LHCN-M2 (cell line): ENCODE data around the gene CNGA1. TPM values are rescaled to one million over a fixed set of nuclear protein-coding genes. Genes with fewer than 3 reads are reported as not detected.
"Not testable (repeated sequence)": the region's sequence is repeated elsewhere in the genome, so short reads cannot be mapped to it uniquely, and the experiment has no call there.

Experiments
- DNase-seq: peaks from one replicate; pipeline ENCODE4 v3.0.0-alpha.2; 2012; ENCODE audit warnings: low read depth
- total RNA-seq: library from RNA; depleted of rRNA; stranded (reverse); fragments of >200 nt; gene quantifications from 2 replicates; pipeline ENCODE4 v1.2.3, GENCODE V29; 2014

Gene CNGA1
- total RNA-seq, 1 experiment from 2014 or later, result not detected

DNA sequence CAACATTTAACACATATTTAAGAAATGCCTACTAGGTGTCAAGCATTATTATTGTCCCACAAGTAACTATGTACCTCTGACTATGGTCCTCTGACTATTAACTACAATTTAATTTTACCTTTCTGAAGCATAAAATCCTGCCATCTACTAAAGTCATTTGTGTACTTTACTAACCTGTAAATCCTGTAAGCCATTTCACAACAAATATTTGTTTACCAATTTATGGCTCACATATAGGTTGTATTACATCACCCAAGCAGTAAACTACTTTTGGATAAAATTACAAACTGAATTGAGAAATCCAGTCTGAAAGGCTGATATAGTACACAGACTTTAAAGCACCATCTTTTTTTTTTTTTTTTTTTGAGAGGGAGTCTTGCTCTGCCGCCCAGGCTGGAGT, 43.8 kb downstream of the CNGA1 start:
- no peak for DNase-seq

DNA sequence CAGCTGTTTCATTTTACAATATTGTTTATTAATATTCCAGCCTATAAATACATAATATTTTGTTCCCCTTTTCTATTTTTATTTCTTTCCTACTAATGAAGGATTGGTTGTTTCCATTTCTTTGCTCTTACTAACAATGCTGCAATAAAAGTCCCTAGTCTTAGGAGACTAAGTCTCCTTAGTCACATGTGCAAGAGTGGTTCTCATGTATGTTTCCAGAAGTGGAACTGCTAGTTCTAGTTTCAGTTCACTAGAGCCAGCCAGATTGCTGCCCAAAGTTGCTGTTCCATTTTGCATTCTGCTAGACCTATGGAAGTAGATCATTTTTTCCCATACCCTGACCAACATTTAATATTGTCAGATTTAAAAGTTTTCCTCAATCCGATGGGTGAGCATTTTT, 44.3 kb downstream of the CNGA1 start:
- DNase-seq, result no peak

DNA sequence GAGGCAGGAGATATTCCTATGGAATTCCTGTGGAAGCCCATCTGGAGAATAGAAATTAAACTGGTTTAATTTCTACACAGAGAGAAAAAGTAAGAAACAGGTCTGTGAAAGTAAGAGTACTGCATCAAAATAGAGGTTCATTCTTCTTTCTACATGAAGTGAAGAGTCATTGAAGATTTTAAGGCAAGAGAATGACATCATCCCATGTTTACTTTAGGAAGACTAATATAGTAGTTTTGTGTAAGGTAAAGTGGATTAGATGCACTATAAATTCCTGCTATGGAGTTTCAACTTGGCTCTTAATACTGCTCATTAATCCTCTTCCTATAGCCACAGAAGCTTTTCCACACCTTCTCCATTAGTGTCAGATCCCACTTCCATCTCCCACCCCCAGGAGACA, 47.6 kb downstream of the CNGA1 start:
- no peak for DNase-seq

DNA sequence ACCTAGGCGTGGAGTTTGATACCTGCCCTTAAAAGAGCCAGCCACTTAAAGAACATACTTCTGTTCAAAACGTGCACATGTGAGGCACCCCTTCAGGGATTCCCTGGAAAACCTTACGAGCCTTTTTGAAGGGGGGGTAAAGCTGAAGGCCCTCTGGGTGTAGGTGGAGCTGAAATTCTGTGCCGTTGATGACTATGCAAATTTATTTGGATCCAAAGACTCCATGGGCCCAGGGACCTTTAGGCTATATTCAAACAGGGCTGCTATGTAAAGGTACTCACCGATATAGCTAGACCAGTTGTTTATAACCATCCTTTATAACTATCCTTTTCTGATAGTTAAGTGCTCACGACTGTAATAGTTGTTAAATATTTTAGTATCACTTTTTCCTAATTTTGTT, 61.8 kb downstream of the CNGA1 start:
- no peak for DNase-seq

DNA sequence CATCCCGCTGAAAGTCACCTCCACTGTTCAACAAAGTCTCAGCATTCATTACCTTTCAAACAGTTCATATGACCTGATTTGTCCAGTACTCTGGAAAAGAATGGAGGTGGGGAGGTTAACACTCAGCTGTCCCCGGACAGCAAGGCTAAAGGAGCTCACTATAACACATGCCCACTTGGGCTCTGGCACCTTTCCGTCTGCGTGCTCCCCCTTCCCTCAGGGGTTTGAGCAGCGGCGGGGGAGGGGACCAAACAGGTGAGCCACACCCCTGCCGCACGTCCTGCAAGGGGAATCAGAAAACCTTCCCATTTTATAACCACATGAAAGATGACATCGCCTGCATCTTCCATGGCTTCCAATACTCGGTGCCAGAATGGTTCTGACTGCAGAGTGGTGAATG, 62.2 kb downstream of the CNGA1 start:
- DNase-seq, result no peak

DNA sequence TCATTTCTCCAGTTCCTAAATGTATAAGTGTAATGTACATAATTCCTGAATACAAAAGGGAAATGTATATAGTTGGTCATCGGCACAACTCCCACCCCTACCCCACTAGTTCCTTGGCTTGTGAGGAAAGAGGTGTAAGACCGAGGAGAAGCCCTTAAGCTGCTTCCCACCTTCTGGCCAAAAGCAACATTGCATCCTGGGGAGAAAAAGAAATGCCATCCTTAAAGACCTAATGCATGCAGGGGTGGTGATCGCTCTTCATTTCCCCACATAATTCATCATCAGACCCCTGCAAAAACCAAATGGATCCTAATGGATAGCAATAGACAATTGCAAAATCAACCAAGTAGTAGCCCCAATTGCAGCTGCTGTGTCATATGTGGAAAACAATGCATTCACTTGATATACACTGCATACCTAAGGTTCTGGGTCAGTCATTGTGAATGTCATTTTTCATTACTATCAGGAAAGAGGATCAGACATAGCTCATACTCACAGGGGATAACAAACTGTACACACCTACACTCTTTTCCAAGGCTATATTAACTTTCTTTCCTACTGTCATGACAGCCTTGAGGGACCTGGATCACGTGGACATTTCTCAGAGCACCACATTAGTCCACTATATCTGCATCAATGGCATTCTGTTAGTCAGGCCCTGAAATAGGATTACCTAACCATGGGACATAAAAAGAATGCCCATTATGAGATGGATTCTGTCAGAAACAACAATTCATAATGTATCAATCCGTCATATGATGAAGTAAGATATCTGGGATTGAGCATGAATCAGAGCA, 70.4 kb downstream of the CNGA1 start:
- DNase-seq, result no peak

DNA sequence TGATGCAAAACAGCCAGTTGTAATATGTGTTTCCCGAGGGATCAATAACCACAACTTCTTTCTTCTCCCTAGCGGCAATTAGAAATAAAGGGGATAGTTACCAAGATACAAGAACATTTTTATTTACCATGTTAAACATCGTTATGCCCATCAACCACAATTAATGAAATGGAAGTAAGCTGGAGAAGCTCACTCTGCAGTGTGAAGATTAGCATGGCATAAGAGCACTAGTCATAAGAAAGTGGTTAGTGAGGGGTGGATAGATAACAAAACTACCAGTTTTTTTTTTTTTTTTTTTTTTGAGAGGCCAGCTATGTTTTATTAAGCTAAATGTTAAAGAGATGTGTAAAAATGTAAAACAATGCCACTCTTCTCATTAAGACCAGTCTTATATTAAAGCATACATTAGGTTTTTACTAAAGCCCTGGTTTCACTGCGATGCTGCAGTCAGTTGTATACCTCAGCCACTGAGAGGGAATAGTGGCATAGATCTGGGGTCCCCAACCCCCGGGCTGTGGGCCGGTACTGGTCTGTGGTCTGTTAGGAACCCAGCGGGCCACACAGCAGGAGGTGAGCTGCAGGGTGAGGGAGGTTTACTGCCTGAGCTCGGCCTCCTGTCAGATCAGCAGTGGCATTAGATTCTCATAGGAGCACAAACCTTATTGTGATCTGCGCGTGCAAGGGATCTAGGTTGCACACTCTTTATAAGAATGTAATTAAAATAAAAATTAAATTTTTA, 74.2 kb downstream of the CNGA1 start:
- no peak for DNase-seq

DNA sequence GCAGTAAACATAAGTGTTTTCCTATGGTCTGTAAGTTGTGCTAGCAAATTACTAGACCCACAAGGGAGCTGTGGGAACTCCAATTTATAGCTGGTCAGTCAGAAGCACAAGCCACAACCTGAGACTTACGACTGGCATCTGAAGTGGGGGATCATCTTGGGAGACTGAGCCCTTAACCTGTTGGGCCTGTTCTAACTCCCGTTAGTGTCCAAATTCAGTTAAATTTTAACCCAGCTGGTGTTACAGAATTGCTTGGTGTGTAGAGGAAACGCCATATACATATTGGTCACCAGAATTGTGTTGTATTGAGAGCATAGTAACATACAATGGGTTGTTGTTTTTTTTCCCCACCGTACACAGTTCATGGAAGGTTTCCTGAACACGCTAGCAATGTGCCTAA, 77.0 kb downstream of the CNGA1 start:
- DNase-seq, result no peak

DNA sequence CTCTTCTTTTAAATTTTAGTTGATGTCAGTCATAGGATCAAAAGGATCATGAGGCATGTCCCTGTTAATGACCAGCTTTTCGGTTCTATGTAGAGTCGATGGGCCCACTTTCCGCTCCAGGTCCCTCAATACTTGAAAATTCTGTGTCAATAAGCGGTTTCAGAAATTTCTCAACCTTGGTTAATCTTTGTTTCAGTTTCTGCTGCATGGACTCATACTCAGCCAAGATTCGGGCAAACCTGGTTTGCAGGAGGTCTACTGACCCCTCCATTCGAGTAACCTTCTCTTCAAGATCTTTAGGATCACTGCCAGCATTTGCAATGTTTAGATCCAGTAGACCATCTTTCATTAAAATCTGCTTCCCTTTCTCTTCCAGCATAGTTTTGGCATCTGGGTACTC, 80.1 kb downstream of the CNGA1 start:
- DNase-seq, result no peak

DNA sequence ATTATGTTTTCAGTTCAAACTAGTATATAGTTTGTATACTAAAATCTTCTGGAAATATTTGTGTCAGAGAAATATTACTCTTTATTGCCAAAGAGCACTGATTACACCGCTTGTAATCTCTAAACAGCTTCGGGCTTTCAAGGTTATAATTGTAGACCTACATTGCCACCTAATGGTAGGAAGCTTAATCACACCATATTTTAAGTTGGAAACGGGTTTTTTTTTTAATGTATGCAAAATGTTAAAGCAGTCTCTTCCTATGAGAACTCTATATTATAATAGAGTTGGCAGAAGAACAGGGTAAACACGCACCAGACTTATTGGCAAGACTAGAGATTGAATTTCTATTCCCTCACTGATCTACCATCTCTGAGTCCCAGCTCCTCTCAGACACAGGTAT, 82.6 kb downstream of the CNGA1 start:
- peak; percentile 38 for DNase-seq

DNA sequence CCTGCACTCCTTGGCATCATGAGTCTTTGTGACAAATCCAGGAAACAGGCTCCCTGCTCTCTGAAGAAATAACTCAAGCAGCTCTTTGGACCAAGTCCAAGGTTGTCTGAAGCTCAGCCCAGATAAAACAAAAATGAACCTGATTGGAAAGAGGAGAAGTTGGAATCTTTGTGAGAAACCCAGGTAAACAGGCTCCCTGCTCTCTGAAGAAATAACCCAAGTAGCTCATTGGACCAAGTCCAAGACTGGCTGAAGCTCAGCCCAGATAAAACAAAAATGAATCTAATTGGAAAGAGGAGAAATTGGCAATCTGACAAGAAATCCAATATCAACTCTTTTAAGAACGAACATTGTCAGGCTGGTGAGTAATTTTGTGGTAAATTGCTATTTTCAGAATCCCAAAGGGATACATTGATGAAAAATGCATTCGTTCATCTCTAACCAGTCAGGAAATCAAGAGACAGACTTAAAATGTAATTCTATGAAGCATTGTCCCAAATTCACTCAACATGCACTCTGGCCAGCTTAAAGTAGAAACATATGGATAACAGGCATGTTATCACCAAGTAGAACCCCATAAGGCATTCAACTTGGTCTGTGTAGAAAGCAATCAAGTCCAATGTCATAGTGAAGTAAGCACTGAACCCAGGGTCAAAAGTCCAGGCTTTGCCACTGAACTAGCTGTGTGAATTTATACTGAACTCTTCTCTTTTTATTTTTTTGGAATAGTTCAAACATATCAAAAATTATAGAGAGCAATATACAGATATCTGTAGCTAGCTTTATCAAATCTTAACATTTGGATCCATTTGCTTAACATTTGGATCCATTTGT, 85.3 kb downstream of the CNGA1 start:
- peak; percentile 84 for DNase-seq

DNA sequence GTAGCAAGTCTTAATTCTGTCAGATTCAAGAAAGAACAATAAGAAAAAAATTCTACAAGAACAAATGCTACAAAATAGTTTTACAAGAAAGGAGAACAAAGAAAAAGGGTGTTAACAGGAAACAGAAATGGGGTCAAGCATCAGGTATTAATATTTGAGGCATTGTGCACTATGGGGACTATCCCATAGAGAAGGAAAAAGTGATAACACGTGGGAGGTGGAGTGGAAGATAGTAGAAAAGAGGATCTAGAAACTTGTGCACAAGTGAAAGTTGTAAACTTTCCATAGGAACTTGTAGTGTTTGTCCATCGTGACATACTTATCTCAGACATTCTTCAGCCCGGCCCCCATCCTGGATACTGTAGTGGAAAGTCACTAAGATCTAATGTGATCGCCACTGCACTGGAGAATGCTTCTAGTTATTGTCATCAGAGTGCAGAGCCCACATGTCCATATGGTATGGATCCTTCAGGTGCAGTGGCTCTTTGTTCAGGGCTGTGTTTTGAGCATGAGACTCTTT, 86.7 kb downstream of the CNGA1 start:
- DNase-seq, result no peak

DNA sequence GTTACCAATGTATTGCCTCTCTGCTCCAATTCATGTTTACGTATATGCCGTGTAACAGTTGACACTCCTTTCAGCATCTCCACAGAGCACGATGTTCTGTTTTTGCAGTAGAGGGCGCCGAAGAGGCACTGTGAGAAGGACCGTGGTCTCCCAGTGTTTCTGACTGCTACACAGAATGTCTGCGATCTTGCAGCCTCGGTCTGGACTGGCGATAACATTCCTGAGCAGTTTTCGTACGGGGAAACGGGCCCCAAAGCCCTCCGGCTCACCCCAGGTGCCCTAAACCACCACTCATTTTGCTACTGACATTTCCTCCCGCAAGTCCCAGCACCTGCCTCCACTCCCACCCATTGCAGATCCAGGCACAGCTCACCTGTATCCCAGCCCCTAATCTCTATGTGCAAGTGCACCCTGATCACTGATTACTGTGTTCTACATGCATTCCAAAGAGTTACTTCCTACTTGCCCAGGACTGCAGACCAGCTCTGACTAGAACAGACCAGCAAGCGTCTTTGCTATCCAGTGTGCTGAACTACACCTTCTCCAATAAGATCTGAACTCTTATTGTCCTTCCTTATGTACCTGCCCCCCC, 89.7 kb downstream of the CNGA1 start:
- peak; percentile 62 for DNase-seq

DNA sequence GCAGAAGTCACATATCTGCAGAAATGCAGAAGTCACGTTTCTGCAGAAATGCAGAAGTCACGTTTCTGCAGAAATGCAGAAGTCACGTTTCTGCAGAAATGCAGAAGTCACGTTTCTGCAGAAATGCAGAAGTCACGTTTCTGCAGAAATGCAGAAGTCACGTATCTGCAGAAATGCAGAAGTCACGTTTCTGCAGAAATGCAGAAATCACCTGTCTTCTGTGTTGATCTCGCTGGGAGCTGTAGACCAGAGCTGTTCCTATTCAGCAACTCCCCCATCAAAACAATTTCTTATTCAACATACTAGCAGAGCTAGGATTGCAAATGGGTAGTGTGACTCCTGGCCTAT, 93.2 kb downstream of the CNGA1 start:
- DNase-seq, result not testable (repeated sequence)

DNA sequence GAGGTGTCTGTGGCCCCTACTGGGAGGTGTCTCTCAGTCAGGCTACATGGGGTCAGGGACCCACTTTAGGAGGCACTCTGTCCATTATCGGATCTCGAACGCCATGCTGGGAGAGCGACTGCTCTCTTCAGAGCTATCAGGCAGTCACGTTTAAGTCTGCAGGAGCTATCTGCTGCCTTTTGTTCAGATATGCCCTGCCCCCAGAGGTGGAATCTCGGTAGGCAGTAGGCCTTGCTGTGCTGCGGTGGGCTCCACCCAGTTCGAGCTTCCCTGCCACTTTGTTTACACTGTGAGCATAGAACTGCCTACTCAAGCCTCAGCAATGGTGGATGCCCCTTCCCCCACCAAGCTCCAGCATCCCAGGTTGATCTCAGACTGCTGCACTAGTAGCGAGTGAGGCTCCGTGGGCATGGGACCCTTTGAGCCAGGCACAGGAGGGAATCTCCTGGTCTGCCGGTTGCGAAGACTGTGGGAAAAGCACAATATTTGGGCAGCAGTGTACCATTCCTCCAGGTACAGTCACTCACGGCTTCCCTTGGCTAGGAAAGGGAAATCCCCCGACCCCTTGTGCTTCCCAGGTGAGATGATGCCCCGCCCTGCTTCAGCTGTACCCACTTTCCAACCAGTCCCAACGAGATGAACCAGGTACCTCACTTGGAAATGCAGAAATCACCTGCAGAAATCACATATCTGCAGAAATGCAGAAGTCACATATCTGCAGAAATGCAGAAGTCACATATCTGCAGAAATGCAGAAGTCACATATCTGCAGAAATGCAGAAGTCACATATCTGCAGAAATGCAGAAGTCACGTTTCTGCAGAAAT, 93.8 kb downstream of the CNGA1 start:
- DNase-seq, result not testable (repeated sequence)

DNA sequence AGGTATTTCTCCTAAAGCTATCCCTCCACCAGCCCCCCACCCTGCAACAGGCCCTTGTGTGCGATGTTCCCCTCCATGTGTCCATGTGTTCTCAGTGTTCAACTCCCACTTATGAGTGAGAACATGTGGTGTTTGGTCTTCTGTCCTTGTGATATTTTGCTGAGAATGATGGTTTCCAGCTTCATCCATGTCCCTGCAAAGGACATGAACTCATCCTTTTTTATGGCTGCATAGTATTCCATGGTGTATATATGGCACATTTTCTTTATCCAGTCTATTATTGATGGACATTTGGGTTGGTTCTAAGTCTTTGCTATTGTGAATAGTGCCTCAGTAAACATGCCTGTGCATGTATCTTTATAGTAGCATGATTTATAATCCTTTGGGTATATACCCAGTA, 99.3 kb downstream of the CNGA1 start:
- not testable (repeated sequence) for DNase-seq

DNA sequence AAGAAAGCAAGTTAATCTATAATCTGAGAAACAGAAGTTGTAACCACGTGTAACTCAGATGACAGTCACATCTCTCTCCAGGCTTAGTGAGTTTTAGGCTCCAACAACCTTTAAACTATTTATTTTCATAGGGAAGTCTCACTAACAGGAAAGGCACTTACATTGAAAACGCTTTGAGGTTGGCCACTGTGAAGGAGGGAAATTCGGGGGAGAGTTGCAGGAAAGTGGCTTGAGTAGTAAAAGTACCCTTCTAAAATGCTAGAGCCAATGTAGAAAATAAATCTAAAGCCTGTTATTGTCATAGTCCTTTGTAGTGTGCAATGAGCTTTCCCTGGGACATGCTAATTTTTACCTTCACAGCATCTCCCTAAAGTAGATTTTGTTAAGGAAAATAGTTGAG, 101.1 kb downstream of the CNGA1 start:
- DNase-seq, result no peak

DNA sequence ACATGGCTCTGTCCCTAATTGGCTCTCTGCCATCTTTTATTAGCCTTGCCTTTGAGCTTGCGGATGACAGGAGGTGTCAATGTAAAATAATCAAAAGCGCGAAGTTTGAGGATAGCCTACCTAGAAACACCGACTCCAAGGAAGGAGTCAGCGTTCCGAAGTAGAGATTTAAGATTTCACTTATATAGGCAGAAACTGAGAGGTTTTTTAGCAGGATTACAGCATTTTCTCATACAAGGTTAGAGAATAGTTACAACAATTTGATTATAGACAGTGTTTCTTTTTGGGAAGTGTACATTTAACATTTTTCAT, 101.6 kb downstream of the CNGA1 start:
- DNase-seq, result no peak

DNA sequence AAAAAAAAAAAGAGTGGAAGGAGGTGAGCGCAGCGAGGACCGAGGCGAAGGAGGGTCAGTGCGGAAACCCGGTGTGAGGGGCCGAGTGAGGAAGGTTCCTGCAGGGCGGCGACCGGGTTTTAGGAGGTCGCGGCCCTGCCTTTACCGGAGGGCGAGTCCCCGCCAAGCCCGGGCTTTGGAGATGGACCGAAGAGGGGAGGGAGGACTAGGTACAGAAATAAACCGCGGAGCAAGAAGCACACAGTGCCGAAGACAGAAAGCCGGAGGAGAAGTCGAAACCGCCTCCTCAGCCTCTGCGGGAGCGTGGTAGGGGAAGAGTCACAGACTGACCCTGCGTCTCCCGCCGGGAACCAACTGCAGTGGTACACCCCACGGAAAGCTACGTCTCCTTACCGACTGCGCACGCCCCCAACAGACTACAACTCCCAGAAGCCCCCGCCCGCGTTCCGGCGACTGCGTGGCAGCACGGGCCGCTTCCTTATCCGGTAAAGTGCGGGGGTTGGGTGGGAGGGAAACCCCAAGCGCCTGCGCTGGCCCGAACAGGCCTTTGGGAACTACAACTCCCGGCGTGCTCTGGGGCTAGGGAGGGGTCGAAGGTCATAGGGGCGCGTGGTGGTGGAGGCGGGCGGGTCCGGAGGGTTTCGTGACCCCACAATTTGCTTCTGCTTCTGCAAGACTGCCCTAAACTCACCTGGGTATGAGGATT, 102.1 kb downstream of the CNGA1 start, which contains the start of gene NFXL1:
NFXL1 (minus strand) TSS at position 364 of the 706 bp plus-strand sequence. CDS start 380 bp downstream, outside the sequence.
- DNase-seq, result peak; percentile 97

DNA sequence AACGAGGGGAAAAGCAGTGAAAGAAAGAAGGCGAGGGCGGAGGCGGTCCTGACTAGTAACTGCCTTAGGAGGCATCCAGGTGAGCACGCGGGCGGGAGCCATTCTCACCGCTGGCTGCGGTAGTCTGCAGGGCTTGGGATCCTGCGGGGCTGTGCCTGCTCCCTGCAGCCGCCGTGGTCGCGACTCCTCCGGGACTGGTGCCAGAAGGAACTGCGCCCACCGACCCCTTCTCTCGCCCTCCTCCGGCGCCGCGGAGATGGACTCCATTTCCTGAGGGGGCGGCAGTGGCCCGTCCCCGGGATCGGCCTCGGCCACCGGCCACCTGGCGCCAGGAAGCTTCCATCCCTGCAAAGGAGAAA, 102.6 kb downstream of the CNGA1 start:
- DNase-seq, result peak; percentile 3
